Activated CD4-positive, alpha-beta T cell treated with anti-CD3 and anti-CD28 coated beads, Interleukin-2, amount 10 ng/mL, durations not matched to agents 24 days and 14 days (primary cell): ENCODE results near the gene KAT2B. TPM values are rescaled to one million over a fixed set of nuclear protein-coding genes. Genes with fewer than 3 reads are reported as not detected.
A peak's percentile ranks its signal among the peaks of the same experiment; 100 is the strongest.

ENCODE experiments used
- DNase-seq: peaks from one replicate; pipeline ENCODE4 v3.0.0; 2022
- H3K27ac Mint-ChIP-seq: one replicate; pipeline ENCODE4 v1.8.0; 2022; ENCODE audit warnings: mild to moderate bottlenecking, mixed read lengths
- H3K27me3 Mint-ChIP-seq: one replicate; pipeline ENCODE4 v1.8.0; 2022; ENCODE audit warnings: mixed read lengths
- H3K36me3 Mint-ChIP-seq: one replicate; pipeline ENCODE4 v1.8.0; 2022; ENCODE audit warnings: low read depth, mild to moderate bottlenecking, mixed read lengths
- H3K4me1 Mint-ChIP-seq: one replicate; pipeline ENCODE4 v1.8.0; 2021; ENCODE audit warnings: mixed read lengths
- H3K4me3 Mint-ChIP-seq: one replicate; pipeline ENCODE4 v1.8.0; 2022; ENCODE audit warnings: mild to moderate bottlenecking, moderate library complexity, mixed read lengths
- H3K9me3 Mint-ChIP-seq: one replicate; pipeline ENCODE4 v1.8.0; 2021; ENCODE audit warnings: mixed read lengths
- intact Hi-C: fragments of 100-400 bp; cut with micrococcal nuclease; formaldehyde crosslinking; loops from one replicate; pipeline ENCODE4 v1.15.1; 2023
- total RNA-seq: library from RNA; stranded (reverse); gene quantifications from 2 replicates; pipeline ENCODE4 v1.2.3, GENCODE V29; 2022

Gene KAT2B
- total RNA-seq, 1 donor from 2014 or later: 27.9 TPM

GRCh38 chr3:20105513-20106280 is 65.5 kb downstream of the KAT2B start:
- Mint-ChIP-seq H3K27ac (peak overlapping the region; percentile 53), H3K27me3 (no peaks in the 10 kb centered on the region), H3K36me3 (peaks cover 23% of the 10 kb centered on the region), H3K4me1 (peaks cover 49% of the 10 kb centered on the region), H3K4me3 (no peak overlapping the region), H3K9me3 (no peaks in the 10 kb centered on the region)
- no peak for DNase-seq
- intact Hi-C loops: loop anchor here (2.0 kb wide), 1 partner anchor 81 kb away; the partner anchor contains the start of gene SGO1

DNA sequence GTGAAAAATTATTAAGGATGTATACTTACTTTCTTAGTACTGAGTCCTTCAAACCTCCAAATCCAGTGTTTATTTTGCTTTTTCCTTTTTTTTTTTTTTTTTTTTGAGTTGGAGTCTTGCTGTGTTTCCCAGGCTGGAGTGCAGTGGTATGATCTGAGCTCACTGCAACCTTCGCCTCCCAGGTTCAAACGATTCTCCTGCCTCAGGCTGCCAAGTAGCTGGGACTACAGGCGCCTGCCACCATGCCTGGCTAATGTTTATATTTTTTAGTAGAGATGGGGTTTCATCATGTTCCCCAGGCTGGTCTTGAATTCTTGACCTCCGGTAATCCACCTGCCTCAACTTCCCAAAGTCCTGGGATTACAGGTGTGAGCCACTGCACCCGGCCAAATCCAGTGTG is 67.5 kb downstream of the KAT2B start:
- Mint-ChIP-seq H3K4me3 (no peak overlapping the region), H3K4me1 (peaks cover 40% of the 10 kb centered on the region), H3K36me3 (peaks cover 35% of the 10 kb centered on the region)

GRCh38 chr3:20108869-20109268 is 68.6 kb downstream of the KAT2B start:
- Mint-ChIP-seq H3K9me3 (no peaks in the 10 kb centered on the region), H3K27ac (no peak overlapping the region), H3K27me3 (no peaks in the 10 kb centered on the region), H3K36me3 (peaks cover 38% of the 10 kb centered on the region), H3K4me1 (peaks cover 34% of the 10 kb centered on the region), H3K4me3 (no peak overlapping the region)
- intact Hi-C loops: no loop called here
- no peak for DNase-seq

More for the DNA sequence above, 67.5 kb downstream of the KAT2B start:
- no peaks in the 10 kb centered on the region for H3K9me3 Mint-ChIP-seq
- DNase-seq: no peak
- H3K27ac Mint-ChIP-seq: no peak overlapping the region
- no peaks in the 10 kb centered on the region for H3K27me3 Mint-ChIP-seq
- intact Hi-C loops: no loop called here

DNA sequence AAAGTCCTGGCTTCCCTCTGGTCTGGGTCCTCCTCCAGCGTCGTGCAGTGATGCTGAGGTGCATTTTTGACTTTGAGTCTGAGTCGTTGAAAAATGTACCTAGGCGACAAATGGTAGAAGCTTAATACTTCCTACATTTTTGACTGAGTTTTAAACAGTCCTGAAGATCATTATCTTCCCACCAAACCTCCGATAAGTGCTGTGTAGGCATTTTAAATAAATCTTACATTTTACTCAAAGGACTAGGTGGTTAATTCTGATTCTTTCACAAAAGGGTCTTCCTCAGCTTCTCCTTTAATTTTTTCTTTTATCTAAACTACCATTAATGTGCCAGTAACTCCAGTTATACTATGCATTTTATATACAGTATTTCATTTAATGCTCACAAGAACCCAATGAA is 70.6 kb downstream of the KAT2B start:
- Mint-ChIP-seq H3K4me1 (peaks cover 19% of the 10 kb centered on the region), H3K27ac (no peak overlapping the region), H3K27me3 (no peaks in the 10 kb centered on the region), H3K9me3 (no peaks in the 10 kb centered on the region), H3K36me3 (peaks cover 50% of the 10 kb centered on the region), H3K4me3 (no peak overlapping the region)
- DNase-seq: no peak
- intact Hi-C loops: no loop called here

- Mint-ChIP-seq H3K36me3 (peaks cover 52% of the 10 kb centered on the region), H3K4me3 (no peak overlapping the region), H3K9me3 (no peaks in the 10 kb centered on the region), H3K4me1 (peaks cover 11% of the 10 kb centered on the region), H3K27me3 (no peaks in the 10 kb centered on the region), H3K27ac (no peak overlapping the region)
- intact Hi-C loops: no loop called here
- DNase-seq: no peak
Measured at GRCh38 chr3:20111836-20112235, 71.6 kb downstream of the KAT2B start.

DNA sequence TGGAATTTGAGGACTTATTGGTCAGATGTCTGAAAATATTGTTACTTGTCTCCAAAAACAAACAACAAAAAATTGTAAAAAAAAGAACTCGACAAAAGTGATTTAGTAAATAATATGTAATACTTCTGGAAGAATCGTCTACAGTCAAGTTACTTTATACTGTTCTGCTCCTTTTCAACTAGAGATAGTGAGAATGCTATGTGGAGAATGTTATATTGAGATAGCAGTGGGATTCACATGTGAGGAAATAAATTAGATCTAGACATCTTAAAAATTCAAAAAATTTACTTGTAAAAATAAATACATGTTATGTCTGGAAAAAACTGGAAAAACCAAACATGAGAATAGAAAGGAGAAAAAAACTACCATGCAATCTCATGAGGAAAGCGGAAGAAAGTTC is 80.8 kb downstream of the KAT2B start:
- H3K36me3 Mint-ChIP-seq: peaks cover 65% of the 10 kb centered on the region
- H3K27me3 Mint-ChIP-seq: no peaks in the 10 kb centered on the region
- no peak for DNase-seq
- no peak overlapping the region for H3K27ac Mint-ChIP-seq
- intact Hi-C loops: no loop called here
- H3K4me3 Mint-ChIP-seq: no peak overlapping the region
- H3K4me1 Mint-ChIP-seq: peaks cover 4% of the 10 kb centered on the region
- H3K9me3 Mint-ChIP-seq: no peaks in the 10 kb centered on the region

DNA sequence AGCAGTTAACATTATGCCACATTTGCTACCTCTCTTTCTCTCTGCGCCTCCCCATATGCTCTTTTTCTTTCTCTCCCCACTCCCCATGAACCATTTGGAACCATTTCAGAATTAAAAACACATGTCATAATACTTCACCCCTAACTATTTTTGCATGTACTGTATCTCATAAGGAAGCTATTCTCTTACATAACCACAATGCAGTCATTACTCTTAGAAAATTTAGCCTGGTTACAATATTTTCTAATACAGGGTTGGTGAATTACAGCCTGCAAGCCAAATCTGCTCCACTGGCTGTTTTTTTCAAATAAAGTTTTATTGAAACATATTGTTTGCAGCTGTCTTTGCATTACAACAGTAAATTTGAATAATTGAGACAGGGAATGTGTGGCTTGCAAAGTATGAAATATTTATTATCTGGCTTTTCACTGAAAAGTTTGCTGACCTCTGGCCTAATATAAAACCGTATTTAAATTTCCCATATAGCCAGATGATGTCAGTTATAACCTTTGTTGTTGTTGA is 82.9 kb downstream of the KAT2B start:
- intact Hi-C loops: no loop called here
- Mint-ChIP-seq H3K9me3 (no peaks in the 10 kb centered on the region), H3K27ac (no peak overlapping the region), H3K36me3 (peaks cover 64% of the 10 kb centered on the region), H3K4me1 (peaks cover 4% of the 10 kb centered on the region), H3K27me3 (no peaks in the 10 kb centered on the region), H3K4me3 (no peak overlapping the region)
- DNase-seq: no peak

DNA sequence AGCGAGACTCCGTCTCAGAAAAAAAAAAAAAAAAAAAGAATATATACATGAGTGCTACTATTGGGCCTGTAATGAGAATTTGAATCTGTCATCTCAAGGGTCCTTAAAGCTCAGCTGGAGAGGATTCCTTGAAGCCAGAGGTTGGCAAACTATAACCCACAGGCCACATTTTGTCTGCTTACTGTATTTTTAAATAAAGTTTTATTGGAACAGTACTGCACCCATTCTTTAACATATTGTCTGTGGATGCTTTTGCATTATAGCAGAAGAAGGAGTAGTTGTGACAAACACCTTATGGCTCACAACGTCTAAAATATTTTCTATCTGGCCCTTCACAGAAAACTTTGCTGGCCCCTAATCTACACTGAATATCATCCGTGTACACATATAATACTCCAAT is 85.0 kb downstream of the KAT2B start:
- H3K9me3 Mint-ChIP-seq: no peaks in the 10 kb centered on the region
- intact Hi-C loops: no loop called here
- DNase-seq: no peak
- H3K36me3 Mint-ChIP-seq: peaks cover 70% of the 10 kb centered on the region
- H3K27ac Mint-ChIP-seq: no peak overlapping the region
- no peak overlapping the region for H3K4me3 Mint-ChIP-seq
- no peaks in the 10 kb centered on the region for H3K27me3 Mint-ChIP-seq
- peaks cover 4% of the 10 kb centered on the region for H3K4me1 Mint-ChIP-seq

DNA sequence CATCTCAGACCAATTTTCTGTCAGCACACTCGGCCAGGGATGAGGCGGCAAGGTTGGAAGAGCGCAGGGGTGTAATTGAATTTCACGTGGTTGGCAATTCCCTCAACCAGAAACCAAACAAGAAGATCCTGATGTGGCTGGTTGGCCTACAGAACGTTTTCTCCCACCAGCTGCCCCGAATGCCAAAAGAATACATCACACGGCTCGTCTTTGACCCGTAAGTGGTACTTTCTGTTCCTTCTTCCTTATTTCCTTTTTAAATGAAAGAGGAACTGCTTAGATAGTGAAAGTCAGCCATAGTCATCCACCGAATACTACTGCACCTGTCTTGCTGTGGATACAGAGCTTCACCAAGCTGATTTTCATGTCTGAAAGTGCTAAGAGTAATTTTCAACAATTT is 85.7 kb downstream of the KAT2B start:
- peaks cover 5% of the 10 kb centered on the region for H3K4me1 Mint-ChIP-seq
- peaks cover 70% of the 10 kb centered on the region for H3K36me3 Mint-ChIP-seq
- peak overlapping the region; percentile 30 for H3K27ac Mint-ChIP-seq
- no peaks in the 10 kb centered on the region for H3K9me3 Mint-ChIP-seq
- intact Hi-C loops: no loop called here
- no peak overlapping the region for H3K4me3 Mint-ChIP-seq
- DNase-seq: no peak
- H3K27me3 Mint-ChIP-seq: no peaks in the 10 kb centered on the region

DNA sequence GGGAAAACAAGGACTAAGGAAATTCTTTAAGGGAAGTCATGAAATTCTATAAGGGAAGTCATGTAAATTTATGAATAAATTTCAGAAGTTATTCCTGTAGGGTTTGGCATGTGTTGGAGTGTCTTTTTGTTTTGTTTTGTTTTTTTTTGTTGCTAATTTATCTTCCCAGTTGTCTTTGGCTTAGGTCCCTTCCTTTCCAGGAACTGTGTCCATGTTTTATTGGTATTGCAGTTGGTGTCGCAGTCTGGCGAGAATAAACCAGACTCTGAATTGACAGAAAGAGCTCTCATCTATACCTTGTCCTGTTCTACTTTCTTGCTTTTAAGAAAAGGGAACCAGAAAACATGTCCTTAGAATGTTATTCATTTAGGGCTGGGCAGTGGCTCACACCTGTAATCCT is 88.1 kb downstream of the KAT2B start:
- peaks cover 57% of the 10 kb centered on the region for H3K36me3 Mint-ChIP-seq
- no peak overlapping the region for H3K27ac Mint-ChIP-seq
- peaks cover 5% of the 10 kb centered on the region for H3K4me1 Mint-ChIP-seq
- intact Hi-C loops: no loop called here
- no peaks in the 10 kb centered on the region for H3K9me3 Mint-ChIP-seq
- no peak overlapping the region for H3K4me3 Mint-ChIP-seq
- H3K27me3 Mint-ChIP-seq: no peaks in the 10 kb centered on the region
- DNase-seq: no peak

GRCh38 chr3:20130106-20130505 is 89.9 kb downstream of the KAT2B start:
- DNase-seq: no peak
- H3K4me1 Mint-ChIP-seq: peaks cover 7% of the 10 kb centered on the region
- H3K9me3 Mint-ChIP-seq: no peaks in the 10 kb centered on the region
- intact Hi-C loops: no loop called here
- H3K27me3 Mint-ChIP-seq: no peaks in the 10 kb centered on the region
- H3K27ac Mint-ChIP-seq: no peak overlapping the region
- no peak overlapping the region for H3K4me3 Mint-ChIP-seq
- H3K36me3 Mint-ChIP-seq: peaks cover 51% of the 10 kb centered on the region

- H3K36me3 Mint-ChIP-seq: peaks cover 34% of the 10 kb centered on the region
- H3K27ac Mint-ChIP-seq: no peak overlapping the region
Measured at GRCh38 chr3:20136231-20136630, 96.0 kb downstream of the KAT2B start.

DNA sequence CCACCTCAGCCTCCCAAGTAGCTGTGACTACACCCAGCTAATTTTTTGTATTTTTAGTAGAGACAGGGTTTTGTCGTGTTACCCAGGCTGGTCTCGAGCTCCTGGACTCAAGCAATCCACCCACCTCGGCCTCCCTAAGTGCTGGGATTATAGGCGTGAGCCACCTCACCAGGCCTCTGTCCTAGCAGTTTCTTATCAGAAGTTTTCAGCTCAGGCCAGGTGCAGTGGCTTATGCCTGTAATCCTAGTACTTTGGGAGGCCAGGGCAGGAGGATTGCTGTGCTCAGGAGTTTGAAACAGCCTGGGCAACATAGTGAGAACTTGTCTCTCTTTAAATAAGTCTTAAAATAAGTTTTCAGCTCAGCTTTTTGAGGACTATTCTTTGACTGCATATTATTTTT is 97.4 kb downstream of the KAT2B start:
- intact Hi-C loops: no loop called here
- Mint-ChIP-seq H3K36me3 (peaks cover 42% of the 10 kb centered on the region), H3K27ac (no peak overlapping the region)

More at GRCh38 chr3:20136231-20136630, 96.0 kb downstream of the KAT2B start:
- intact Hi-C loops: no loop called here
- DNase-seq: no peak
- Mint-ChIP-seq H3K4me3 (no peak overlapping the region), H3K9me3 (no peaks in the 10 kb centered on the region), H3K4me1 (peaks cover 1% of the 10 kb centered on the region), H3K27me3 (no peaks in the 10 kb centered on the region)

DNA sequence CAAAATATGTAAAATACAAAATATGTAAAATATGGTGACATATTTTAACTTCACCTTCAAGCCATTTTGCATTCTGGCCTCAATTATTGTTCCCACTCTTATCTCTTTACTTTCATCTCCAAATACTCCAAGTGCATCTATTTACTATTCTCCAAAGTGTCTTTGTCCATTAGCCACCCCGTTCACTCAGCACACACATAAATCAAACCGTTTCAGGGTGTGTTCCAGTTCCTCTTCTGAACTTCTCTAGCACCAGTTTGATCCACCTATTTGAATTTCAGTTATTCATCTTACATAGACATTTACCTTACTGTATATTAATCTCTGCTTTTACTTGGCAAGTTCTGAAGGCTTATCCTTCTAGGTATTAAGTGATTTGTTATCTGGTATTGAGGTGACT is 100.6 kb downstream of the KAT2B start:
- Mint-ChIP-seq H3K9me3 (peaks cover 7% of the 10 kb centered on the region), H3K36me3 (peaks cover 49% of the 10 kb centered on the region), H3K4me1 (no peaks in the 10 kb centered on the region), H3K4me3 (no peak overlapping the region), H3K27ac (no peak overlapping the region), H3K27me3 (no peaks in the 10 kb centered on the region)
- no peak for DNase-seq
- intact Hi-C loops: no loop called here

More for the DNA sequence above, 97.4 kb downstream of the KAT2B start:
- no peak for DNase-seq
- Mint-ChIP-seq H3K9me3 (peaks cover 3% of the 10 kb centered on the region), H3K4me1 (peaks cover 1% of the 10 kb centered on the region), H3K4me3 (no peak overlapping the region), H3K27me3 (no peaks in the 10 kb centered on the region)

GRCh38 chr3:20141316-20141715 is 101.1 kb downstream of the KAT2B start:
- intact Hi-C loops: no loop called here
- H3K27me3 Mint-ChIP-seq: no peaks in the 10 kb centered on the region

More at GRCh38 chr3:20141316-20141715, 101.1 kb downstream of the KAT2B start:
- no peak for DNase-seq
- peaks cover 7% of the 10 kb centered on the region for H3K9me3 Mint-ChIP-seq
- no peak overlapping the region for H3K27ac Mint-ChIP-seq
- no peaks in the 10 kb centered on the region for H3K4me1 Mint-ChIP-seq
- H3K36me3 Mint-ChIP-seq: peaks cover 49% of the 10 kb centered on the region
- no peak overlapping the region for H3K4me3 Mint-ChIP-seq
